A673 (cell line): Measurements from ENCODE around the gene CDO1.

Source experiments
- CTCF ChIP-seq: fragments of 300-800, 200-600 bp; sonication (generic); conservative IDR thresholded peaks from 2 replicates; pipeline ENCODE4 v1.5.1; 2017; ENCODE audit warnings: low read depth, mild to moderate bottlenecking, antibody characterized with exemption, low read length, moderate library complexity, mixed read lengths
- EZH2 ChIP-seq: fragments of 200-600 bp; sonication (generic); IDR thresholded peaks from 2 replicates; pipeline ENCODE4 v1.6.1; 2017; ENCODE audit warnings: borderline replicate concordance, low read depth, mild to moderate bottlenecking, mixed read lengths, antibody characterized with exemption, low read length; ENCODE audit not compliant: poor library complexity, severe bottlenecking

GRCh38 chr5:115812372-115812771 is 4.1 kb downstream of the CDO1 start:
- TF ChIP-seq EZH2 = no peak
- TF ChIP-seq CTCF = no peak
